ENCODE data around the gene ADGRL1. TPM values are rescaled to one million over a fixed set of nuclear protein-coding genes. Genes with fewer than 3 reads are reported as not detected.

The ADGRL1 gene
- total and polyA plus RNA-seq, 10 of the 15 experiments (the other 5 are each of a cell fraction or from before 2014, with no cell fraction given) = 0.05 to 4.8 (median 0.71) TPM

- Histone ChIP-seq H3K9ac (ENCODE audit: control insufficient read depth, insufficient read depth, low read length) (no peak overlapping the region), H2AFZ (ENCODE audit: control insufficient read depth, low read depth, low read length) (no peak overlapping the region), H3K9me3 (replicated peaks; ENCODE audit: control insufficient read depth, insufficient read depth, low read length) (no peaks in the 10 kb centered on the region), H3K79me2 (ENCODE audit: control insufficient read depth, insufficient read depth, low read length) (no peaks in the 10 kb centered on the region), H3K4me1 (ENCODE audit: control insufficient read depth, insufficient read depth, low read length) (peaks cover 6% of the 10 kb centered on the region; the same call in 1 of the 2 replicates), H3K27me3 (replicated peaks in 1 of 2; ENCODE audit: control insufficient read depth in 2 of 2, insufficient read depth in 2 of 2, low read length in 1 of 2) (no peaks in the 10 kb centered on the region), H4K20me1 (ENCODE audit: control insufficient read depth, insufficient read depth) (no peaks in the 10 kb centered on the region), H3K4me3 (no peak overlapping the region), H3K27ac (ENCODE audit: control insufficient read depth, insufficient read depth) (no peak overlapping the region), H3K36me3 (ENCODE audit: control insufficient read depth in 2 of 2, insufficient read depth in 2 of 2, low read length in 1 of 2) (no peaks in the 10 kb centered on the region), H3K4me2 (ENCODE audit: control insufficient read depth, insufficient read depth) (no peak overlapping the region)
- ATAC-seq (peak; percentile 80), DNase-seq (ENCODE audit: low read depth, low spot score) (no peak), FAIRE-seq (no peak)
- CTCF ChIA-PET = interaction anchor here (0.6 to 1.5 kb wide), 3 partner anchors 11 to 336 kb away, joined by 3 to 4 read pairs (median 3); no protein-coding TSS in a partner anchor
- intact Hi-C loops (cut with micrococcal nuclease; ENCODE audit: unreplicated experiment) = no loop called here
- RAD21 ChIA-PET (ENCODE audit: unreplicated experiment) = interaction anchor here (1.2 kb wide), 2 partner anchors 11 to 331 kb away, joined by 3 to 4 read pairs; partner anchors contain the start of gene ASF1B
- 50% methylated on average over 20 of the region's 20 CpGs for WGBS (ENCODE audit: insufficient coverage, insufficient replicate concordance, low lambda C conversion rate, missing lambda C conversion rate)
- no TSS peak for BruUV-seq (replicated peaks)
- POLR2A ChIA-PET = no interaction called here
- SMC1A ChIA-PET (ENCODE audit: uncharacterized antibody, unreplicated experiment) = no interaction called here
- in situ Hi-C loops (cut with MboI) = no loop called here
- peak; percentile 45 to 59 (median 55) for TF ChIP-seq CTCF (IDR thresholded peaks at IDR 0.05 in 2 of 3, conservative IDR thresholded peaks at IDR 0.05 in 1 of 3; ENCODE audit: control insufficient read depth in 2 of 3, extremely low read depth in 1 of 3, insufficient read depth in 1 of 3, low read depth in 3 of 3, low read length in 3 of 3)
- TF ChIP-seq RAD21 (IDR thresholded peaks at IDR 0.05; ENCODE audit: insufficient read depth, low read depth, low read length) = peak; percentile 62
- no peak for TF ChIP-seq MXI1 (IDR thresholded peaks at IDR 0.05; ENCODE audit: low read depth, low read length)
- TF ChIP-seq SMC3 (IDR thresholded peaks at IDR 0.05; ENCODE audit: borderline replicate concordance, low read length) = peak; percentile 41; the same call in 1 of the 2 replicates
- peak in 1 of 2 experiments; percentile 28; a peak in 1 of 3 replicates for TF ChIP-seq EGR1 (IDR thresholded peaks at IDR 0.05; ENCODE audit: borderline replicate concordance in 1 of 2, low read depth in 2 of 2, low read length in 2 of 2)
- TF ChIP-seq TCF12 (IDR thresholded peaks at IDR 0.05; ENCODE audit: low read depth, low read length) = 0 out of 2 replicates have a peak, but pooled peaks have one; percentile 8
- TF ChIP-seq BCLAF1 (IDR thresholded peaks at IDR 0.05) = no peak
- TF ChIP-seq YY1 (IDR thresholded peaks at IDR 0.05; ENCODE audit: low read depth, low read length) = 0 out of 2 replicates have a peak, but pooled peaks have one; percentile 25
Observed at GRCh38 chr19:14147797-14148605, 58.0 kb downstream of the ADGRL1 start.

All from GM12878 (cell line).